Activated CD4-positive, alpha-beta T cell treated with anti-CD3 and anti-CD28 coated beads for 48 hours (primary cell): ENCODE results near the gene SDHAF2.
A peak's percentile ranks its signal among the peaks of the same experiment; 100 is the strongest.
"Not testable (repeated sequence)": the region's sequence is repeated elsewhere in the genome, so short reads cannot be mapped to it uniquely, and the experiment has no call there.

Source experiments
- DNase-seq: peaks from one replicate; pipeline ENCODE4 v3.0.0-alpha.2; 2020

SDHAF2 gene

DNA sequence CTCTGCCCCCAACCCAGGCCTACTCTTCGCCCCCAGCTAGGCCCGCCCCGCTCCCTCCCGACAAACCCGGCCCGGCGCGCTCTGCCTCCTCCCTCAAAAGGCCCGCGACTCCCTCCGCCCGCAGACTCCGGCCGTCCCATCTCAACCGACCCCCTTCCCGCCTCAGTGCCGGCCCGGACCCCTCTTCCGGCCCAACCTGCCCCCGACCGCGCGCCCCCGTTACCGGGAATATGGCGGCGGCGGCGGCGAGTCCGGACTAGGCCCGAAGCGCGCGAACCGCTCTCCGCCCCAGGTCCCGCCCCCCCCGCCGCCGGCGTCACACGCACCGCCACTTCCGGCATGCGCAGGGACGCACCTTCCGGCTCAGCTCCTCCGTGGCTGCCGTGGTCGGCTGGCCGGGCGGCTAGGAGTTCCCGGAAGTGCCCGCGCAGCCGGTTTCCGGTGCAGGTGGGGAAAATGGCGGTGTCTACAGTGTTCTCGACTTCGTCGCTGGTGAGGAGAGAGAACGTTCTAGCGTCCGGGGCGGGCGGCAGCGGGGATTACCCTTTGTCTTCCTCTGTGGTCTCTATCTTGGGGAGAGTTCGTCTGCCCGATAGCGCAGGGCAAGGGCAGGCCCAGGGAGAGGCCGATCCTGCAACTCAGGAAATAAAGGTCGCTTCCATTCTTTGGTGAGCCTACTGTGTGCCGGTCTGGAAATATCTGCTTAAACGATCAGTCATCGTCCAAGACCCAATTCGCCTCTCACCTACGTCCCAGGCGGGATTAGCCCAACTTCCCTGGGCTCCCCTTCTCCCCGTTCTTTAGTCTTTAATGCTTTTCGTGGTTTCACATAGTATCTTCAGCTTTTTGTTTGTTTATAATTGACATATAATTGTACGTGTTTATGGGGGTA lies at the start of gene SDHAF2, which contains the start of gene CPSF7:
Gene SDHAF2, plus strand, starts transcription at position 434 of the 892 bp plus-strand sequence. Its CDS starts 23 bp downstream, at position 457.
Gene CPSF7, minus strand, starts transcription at position 285 of the 892 bp plus-strand sequence. CDS start 740 bp downstream, outside the sequence.
- peak; percentile 99 for DNase-seq

DNA sequence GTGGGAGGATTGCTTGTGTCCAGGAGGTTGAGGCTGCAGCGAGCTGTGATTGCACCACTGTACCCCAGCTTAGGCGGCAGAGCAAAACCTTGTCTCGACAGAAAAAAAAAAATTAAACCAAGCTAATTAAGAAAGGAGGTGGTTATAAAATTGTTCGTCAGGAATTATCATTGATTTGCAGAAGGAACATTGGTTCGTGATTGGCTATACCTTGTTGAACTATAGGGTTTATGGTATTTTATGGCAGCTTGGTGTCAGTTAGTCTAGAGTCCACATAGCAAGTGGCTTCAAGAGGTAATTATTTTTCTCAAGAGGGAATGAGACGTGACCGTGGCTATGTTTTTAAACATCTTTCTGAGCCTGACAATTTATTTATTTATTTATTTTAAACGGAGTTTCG lies 49.0 kb upstream of the SDHAF2 start:
- DNase-seq: no peak

DNA sequence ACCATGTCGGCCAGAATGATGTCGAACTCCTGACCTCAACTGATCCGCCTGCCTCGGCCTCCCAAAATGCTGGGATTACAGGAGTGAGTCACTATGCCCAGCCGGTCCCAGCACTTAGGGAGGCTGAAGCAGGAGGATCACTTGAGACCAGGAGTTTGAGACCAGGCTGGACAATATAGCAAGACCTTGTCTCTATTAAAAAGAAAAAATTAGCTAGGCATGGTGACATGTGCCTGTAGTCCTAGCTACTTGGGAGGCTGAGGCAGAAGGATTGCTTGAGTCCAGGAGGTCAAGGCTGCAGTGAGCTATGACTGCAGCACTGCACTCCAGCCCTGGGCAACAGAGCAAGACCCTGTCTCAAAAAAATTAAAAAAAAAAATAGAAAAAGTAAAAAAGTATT lies 46.1 kb upstream of the SDHAF2 start:
- DNase-seq: not testable (repeated sequence)

DNA sequence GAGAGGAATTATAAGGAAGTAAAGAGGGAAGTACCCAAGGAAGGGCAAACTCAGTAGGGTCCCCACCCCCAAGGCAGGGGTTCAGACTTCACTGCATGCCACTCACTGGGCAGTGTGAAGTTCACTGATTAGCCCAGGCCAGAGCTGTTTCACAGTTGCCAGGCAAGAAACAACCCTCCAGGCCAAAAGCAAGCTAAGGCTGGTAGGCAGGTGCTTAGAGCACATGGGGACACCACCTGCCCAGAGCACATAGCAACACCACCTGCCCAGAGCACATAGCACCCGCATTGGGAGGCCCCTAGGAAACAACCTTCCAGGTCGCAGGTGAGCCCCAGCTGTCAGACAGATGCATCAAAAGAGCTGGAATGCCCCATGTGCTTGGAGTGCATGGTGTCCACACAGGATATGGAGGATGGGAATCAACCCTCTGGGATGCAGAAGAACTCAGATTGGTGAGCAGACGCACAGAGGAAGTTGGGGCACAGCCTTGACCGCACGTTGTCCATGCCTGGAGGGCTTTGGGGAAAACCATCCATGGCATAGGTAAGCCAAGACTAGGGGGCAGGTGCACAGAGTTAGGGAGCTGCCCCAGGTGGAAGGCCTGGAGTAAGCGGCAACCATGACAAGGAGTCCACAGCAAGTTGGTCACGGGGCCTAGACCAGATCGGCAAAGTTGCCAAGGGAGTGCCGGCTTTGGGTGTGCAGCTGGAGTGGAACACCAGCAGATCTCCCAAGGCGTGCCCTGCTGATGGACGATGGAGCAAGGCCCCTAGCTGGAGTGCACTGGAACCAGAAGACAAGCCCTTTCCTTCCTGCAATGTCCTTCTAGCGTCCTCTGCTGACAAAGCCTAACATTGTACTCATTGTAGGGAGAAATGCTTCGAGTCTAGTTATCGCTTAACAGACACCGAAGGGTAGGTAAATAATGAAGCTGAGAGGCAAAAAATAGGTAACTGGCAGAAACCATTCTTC lies 45.4 kb upstream of the SDHAF2 start:
- DNase-seq: no peak

DNA sequence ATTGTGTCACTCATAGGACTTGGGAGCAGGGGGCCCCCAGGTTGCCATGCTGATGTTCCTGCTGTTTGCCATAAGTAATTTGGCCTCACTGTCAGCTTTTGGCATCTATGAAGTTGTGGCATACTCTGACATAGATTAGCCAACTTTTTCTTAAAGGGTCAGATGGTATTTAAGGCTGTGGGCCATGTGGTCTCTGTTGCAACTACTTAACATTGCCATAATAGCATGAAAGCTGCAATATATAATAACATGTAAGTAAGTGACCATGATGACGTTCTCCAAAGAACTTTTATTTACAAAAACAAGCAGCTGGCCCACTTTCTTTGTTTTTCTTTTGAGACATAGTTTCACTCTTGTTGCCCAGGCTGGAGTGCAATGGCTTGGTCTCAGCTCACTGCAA lies 39.8 kb upstream of the SDHAF2 start:
- no peak for DNase-seq

DNA sequence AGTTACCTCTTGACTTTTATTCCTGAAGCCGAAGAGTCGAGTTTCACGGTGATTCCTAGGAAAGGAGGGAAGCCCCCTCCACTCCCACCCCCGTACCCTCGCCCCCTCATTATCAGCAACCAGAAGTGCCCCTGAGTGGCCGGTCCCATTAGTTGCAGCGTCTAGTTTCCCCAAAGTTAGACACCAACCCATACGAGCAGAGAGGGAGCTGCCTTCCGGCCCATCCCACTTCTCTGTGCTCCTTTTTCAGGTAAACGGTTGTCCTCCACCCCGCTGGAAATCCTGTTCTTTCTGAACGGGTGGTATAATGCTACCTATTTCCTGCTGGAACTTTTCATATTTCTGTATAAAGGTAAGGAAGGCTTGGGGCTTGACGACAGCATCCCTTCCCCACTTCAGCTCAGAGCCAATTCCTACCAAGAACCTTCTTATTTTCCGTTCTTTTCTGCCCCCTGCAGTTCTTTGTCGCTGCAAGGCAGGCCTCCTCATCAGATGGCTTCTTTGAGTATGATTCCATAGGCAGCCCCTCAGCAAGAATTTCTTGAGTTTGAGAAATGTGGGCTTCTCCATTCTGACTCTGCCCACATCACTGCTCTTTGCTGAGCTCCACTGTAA lies 36.8 kb upstream of the SDHAF2 start:
- no peak for DNase-seq

DNA sequence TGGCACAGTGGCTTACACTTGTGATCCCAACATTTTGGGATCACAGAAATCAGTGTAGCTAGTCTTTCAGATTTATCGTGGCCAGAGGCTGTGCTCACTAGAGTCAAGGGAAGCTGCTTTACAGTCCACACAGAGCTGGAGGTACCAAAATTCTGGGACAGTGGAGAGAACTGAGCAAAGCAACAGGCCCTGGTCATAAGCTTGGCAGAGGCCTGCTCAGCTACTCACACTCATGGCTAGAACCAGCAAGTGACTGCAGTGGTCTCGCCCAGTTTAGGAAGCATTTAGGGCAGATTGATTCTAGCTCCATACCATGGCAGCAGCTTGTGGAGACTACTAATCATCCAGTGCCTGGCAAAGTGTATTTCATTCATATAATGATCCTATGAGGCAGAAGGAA lies 28.8 kb upstream of the SDHAF2 start:
- DNase-seq: no peak

DNA sequence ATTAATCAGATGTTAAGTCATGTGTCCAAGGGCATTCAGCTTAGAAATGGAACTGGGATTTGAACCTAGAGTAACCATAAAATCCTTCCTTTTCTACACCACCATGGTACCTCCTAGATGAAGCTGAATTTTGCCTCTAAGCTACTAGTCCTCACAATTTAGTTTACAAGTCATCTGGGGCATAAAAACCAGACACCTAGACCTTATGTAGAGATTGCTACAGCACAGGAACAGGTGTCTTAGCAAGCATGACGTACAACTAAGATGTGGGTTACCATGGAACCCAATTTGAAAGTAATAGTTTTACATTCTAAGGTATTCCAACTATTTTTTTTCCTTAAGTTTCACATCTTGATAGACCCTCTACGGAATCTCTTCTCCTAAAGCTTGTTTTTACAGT lies 28.4 kb upstream of the SDHAF2 start:
- no peak for DNase-seq

DNA sequence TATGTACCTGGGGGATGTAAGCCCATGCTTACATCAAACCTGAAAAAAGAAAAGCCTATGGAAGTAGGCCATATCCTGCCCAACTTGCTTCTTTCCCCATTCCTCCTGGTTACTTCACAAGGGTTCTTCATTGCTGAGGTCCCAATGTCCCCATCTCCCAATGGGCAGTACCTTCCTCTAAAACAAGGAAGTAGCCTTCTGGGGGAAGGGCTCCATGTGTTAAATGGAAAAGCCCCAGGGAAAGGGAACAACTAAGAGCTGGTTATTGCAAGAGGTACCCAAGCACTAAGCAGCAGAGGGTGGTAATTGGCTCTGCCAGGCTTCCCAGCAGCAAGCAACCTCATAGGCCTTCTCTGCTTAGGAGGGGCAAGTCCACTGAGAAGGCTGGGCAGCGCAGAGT lies 26.3 kb upstream of the SDHAF2 start:
- DNase-seq: no peak

DNA sequence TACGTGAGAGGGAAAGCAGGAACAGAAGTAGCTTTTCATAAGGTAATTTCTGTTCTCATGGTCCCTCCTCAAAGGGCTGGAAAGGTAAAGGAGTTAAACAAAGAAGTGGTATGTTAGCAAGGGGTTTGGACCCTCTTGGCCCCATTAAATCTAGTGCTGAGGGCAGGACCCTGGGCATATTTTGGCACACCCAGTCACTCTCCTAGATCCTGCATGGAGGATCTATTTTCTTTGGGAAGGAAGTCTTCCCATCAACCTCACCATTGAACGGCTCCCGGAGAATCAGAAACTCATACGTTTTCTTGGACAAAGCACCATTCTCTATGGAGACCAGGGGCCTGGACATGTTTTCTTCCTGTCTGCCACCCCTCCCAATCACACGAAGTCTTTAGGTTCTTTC lies 25.8 kb upstream of the SDHAF2 start:
- DNase-seq: no peak

DNA sequence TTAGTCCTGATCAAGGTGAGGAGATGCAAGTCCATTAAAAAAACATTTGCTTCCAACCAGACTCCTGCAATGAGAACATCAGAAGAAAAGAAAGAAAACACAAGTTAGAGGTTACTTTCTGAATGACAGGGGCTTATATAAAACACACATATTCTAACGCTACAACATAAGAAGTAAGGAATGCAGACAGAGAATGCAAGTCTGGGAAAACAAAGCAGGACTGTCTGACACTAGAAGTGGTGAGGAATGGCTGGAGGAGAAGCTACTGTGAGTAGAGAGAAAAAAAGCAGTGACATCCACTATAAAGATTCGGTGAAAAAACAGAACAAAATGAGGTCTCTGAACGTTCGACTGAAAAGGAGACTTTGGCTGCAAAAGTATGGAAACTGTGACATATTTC lies 25.3 kb upstream of the SDHAF2 start:
- DNase-seq: no peak

DNA sequence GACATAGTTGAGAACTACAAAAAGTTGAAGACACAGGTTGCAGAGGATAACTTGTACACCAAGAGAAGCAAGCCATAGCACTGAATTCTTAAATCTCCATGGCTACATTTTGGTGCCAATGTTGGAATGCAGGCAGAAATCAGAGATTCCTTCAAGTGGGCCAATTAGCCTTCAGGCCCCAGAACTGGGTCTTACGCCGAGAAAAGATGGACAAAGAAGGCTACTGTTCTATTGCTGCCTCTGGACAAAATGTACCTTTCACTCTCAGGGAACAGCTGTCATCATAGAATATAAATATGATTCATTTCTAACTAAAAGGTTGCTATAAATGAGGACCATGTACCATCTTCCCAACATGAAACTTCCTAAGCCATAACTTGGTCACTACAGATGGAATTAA lies 23.9 kb upstream of the SDHAF2 start:
- DNase-seq: no peak

DNA sequence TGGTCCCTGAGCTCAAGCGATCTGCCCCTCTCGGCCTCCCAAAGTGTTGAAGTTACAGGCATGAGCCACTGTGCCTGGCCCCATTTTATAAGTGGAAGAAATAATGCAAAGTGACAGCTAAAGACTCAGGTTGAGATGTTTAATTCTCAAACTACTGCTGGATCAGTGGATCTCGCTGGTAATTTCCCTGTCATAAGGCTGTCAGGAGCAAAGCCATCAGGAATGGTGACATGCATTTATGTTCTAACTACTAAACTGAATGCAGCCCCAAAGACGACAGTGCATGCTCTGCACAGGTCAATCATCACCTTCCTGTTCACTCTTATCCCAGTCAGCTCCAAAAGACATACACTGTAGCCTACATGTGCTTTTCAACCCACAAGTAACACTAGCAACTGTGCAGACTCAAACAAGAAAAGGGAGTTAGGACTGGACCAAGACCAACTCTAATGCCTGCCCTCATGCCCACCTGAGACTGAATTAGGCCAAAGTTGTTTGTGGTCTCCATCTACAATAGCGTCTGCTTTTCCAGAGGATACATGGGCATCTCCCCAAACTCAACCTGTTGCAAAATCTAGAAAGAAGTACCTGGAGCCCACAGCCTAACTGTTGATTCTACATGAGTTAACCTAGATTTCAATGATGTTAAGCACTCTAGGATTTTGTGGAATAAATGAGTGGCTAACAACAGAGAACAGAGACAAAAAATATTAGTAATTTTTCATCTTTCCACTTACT lies 22.8 kb upstream of the SDHAF2 start:
- no peak for DNase-seq

DNA sequence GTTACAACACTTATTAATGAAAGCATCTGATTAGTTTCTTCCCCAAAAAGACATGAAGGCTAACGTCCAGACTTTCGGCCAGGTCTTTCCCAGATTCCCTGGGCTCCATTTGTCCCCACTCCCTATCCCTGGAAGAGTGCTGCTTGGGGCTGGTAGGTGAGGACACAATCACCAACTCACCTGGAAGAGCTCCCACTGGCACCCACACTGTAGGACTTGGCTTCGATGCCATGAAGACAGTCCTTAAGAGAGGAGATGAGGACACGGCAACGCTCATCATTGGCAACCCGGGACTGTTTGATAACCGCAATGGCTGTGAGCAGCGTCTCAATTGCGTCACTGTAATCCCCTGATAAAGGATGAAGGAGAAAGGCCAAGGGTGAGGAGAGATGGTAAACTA lies 18.3 kb upstream of the SDHAF2 start:
- DNase-seq: no peak

DNA sequence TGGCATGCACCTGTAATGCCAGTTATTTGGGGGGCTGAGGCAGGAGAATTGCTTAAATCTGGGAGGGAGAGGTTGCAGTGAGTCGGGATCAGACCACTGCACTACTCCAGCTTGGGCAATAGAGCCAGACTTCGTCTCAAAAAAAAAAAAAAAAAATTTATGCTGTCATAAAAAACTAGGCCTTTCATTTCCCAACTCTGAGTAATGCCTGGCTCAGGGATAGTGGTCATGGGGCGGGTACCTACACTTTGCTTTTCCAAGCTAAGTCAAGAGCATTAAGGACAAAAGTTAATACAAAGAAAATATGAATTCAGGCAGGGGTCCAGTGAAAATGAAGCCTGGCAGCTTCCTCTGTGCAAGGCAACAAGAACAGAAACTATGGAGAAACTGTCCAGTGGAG lies 16.4 kb upstream of the SDHAF2 start:
- DNase-seq: no peak

DNA sequence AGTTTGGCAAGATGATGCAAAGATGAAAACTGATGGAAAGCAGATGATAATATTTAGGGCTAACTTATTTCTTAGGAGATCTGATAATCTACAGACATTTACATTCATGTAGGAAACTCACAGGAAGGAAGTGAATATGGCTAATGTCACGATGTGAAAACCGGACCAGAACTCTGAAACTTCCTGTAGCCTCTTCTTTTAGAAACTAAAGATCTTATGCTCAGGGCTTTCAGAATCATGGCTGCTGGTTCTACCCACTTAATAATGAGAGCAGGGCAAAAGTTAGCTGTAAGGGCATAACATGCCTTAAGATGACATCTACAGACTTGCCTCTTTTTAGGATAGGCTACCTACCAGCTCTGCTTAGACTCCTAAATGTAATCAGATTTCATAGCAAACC lies 15.4 kb upstream of the SDHAF2 start:
- no peak for DNase-seq

DNA sequence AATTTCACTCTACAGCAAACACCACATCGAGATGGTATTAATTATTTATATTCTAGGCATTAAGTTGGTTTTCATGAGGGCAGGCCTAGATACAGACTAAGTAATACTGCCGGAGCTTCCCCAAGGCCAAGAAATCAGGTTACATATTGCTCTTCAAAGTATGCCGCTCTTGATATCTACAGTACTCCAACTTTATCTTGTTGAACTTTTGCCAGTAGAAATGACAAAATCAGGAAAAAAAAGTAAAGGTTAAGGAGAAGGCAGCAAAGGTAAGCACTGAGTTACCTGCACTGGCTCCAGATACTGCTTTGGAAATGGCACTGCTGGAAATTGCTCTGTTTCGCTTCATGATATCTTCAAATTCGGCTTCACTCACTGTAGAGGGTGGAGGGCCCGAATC lies 14.5 kb upstream of the SDHAF2 start:
- no peak for DNase-seq

DNA sequence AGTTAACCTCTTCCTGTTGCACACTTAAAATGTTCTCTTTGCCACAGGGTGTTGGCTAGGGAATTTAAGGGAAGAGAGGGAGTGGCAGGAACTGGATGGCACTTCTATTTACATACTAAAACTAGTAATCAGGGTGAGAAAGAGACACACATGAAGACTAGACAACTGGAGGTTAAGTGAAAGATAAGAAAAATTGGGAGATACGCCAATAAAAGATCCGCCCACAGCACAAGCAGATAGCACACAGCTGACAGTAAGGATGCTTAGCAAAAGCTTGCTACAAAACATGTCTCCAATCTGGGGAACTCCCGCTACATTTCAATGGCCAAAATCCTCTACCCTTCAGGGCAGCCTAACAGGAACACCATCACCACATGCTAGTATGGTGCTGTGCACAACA lies 13.0 kb upstream of the SDHAF2 start:
- no peak for DNase-seq

DNA sequence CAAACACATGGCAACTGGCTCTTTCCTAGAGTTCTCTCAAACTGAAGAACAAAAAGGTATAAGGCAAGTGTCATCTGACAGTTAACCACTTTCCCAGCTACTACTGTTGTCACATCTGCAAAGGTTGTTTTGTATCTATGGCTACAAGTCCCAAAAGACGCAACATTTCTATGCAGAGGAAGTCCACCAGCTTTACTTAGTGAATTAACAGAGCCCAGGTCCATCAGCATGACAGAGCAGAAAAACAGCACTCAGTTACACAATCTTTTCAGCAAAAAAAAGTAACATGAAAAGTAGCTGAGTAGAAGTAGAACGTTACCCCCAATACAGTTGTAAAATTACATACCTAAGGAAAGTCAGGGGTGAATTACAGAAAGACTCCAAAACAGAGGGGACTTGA lies 12.3 kb upstream of the SDHAF2 start:
- no peak for DNase-seq

DNA sequence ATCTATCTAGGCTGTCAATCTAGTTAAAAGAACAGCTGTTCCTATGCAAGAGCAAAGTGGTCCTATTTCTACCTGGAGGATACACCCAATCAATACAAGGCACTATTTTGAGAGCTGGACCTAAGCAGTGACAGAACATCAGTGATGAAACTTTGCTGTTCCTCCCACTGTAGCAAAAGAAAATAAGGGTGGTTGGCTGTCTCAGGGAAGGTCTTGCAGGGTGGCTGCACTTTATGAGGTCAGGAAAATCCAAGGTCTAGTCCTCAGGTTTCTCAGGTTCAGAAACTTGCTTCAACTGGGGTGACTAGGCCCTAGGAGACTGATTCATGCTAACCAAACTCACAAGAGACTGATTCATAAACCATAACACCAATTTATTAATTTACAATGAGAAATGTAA lies 11.8 kb upstream of the SDHAF2 start:
- no peak for DNase-seq

DNA sequence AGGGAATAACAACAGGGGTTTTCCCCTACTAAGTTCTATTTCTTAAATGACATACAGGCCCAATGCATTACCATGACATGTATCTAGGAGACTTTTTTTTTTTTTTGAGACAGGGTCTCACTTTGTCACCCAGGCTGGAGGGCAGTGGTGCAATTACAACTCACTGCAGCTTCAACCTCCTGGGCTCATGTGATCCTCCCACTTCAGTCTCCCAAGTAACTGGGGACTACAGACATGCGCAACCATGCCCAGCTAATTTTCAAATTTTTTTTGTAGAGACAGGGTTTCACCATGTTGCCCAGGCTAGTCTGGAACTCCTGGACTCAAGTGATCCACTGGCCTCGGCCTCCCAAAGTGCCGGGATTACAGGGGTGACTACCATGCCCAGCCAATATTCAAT lies 7.7 kb upstream of the SDHAF2 start:
- DNase-seq: no peak

DNA sequence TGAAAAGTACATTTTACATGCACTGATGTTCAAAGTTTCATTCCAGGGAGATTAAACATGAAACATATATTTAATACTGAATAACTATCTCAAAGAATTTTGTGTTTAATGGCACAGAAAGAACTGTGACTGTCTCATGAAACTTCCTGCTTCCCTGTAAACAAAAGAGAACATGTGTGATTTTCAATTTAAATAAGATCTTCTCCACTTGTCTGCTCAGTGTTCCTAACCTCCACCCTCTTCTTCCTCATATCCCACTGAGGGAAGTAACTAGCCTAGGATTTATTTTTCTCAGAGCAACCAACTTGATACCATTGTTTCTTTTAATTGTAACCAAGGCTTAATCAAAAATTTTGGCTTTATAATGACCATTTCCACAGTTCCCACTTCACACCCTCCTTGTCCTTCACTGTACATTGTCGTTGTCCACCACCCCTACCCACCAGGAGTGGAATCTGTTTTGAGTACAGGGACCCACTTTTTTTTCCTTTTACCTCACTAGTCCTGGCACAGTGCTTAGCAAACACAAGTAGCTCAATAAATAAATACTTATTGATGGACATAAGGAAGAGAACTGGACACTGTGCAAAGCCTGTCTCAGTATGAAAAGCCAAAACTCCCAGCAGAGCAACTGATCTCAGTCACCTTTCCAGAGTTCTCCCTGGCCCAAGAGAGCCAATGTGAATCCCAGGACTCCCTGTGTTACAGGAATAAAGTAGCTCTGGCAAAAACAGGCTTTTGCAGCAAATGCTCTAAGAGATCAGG lies 4.4 kb upstream of the SDHAF2 start:
- DNase-seq: no peak
